NCI-H345 (cell line): Measurements from ENCODE around the gene FUCA2.
A peak's percentile ranks its signal among the peaks of the same experiment; 100 is the strongest.

Experiments
- DNase-seq: peaks from one replicate; lab custom pipeline; 2025; lab: John Stamatoyannopoulos, UW

FUCA2 gene, protein sequence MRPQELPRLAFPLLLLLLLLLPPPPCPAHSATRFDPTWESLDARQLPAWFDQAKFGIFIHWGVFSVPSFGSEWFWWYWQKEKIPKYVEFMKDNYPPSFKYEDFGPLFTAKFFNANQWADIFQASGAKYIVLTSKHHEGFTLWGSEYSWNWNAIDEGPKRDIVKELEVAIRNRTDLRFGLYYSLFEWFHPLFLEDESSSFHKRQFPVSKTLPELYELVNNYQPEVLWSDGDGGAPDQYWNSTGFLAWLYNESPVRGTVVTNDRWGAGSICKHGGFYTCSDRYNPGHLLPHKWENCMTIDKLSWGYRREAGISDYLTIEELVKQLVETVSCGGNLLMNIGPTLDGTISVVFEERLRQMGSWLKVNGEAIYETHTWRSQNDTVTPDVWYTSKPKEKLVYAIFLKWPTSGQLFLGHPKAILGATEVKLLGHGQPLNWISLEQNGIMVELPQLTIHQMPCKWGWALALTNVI

DNA sequence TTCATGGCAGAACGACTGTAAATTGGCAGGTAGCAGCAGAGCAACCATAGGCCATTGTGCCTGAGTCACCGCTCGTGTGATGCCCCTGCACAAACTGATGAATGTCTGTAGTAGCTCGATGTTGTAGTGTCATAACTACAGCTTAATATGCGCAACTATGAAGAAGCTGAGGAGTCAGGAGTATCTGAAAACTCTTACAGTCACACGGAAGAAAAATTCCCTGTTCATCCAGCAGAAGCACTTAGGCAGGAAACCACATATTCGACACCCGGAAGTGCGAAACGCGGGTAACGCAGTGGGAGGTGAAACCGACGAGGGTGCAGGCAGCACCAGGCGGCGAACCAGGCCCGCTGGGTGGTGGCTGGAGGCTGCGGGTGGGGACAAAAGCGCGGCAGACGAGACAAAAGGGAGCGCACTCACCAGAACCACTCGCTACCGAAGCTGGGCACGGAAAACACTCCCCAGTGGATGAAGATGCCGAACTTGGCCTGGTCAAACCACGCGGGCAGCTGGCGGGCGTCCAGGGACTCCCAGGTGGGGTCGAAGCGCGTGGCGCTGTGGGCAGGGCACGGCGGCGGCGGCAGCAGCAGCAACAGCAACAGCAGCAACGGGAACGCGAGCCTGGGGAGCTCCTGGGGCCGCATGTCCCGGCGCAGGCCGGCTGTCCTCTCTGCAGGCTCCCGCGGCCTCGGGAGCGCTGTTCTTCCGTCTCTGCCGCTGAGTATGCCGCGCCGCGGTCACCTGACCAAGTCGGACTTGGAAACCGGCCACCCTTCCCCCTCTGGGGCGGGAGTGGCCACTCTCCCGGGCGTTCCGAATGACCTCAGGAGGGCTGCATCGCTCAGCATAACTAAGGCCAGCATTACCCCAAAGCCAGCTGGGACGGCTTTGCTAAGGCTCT lies at the start of gene FUCA2:
TSS of gene FUCA2 (minus strand) at position 730 of the 901 bp plus-strand sequence. CDS start at position 644, 86 bp downstream.
- peak; percentile 16 for DNase-seq

- DNase-seq: no peak
Observed at GRCh38 chr6:143561105-143561704, 49.7 kb upstream of the FUCA2 start.

DNA sequence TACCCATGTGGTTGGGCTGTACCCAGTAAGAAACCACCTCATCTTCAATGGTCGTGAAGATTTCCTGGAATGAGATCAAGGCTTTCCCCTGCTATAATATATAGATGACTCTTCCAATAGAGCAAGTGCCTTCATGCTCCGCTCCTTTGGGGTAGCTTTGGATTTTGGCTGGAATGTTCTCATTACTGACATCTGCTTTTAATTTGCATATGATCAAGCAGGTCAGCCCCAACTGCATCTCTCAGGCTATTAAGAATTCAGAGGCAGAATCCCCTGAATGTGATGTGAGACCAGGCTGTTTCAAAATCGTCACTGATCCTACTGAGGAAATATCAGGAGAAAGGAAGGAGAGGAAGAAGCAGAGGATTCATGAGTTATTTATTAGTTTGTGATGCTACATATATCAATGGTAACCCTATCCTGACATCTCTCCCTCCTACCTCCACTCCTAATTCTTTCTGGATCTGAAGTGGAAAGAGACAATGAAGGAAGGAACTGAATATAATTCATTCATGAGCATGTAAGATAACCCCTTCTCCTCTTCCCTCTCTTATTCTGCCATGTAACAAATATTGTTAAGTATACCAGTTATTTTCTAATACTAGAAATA lies 47.6 kb upstream of the FUCA2 start:
- no peak for DNase-seq

DNA sequence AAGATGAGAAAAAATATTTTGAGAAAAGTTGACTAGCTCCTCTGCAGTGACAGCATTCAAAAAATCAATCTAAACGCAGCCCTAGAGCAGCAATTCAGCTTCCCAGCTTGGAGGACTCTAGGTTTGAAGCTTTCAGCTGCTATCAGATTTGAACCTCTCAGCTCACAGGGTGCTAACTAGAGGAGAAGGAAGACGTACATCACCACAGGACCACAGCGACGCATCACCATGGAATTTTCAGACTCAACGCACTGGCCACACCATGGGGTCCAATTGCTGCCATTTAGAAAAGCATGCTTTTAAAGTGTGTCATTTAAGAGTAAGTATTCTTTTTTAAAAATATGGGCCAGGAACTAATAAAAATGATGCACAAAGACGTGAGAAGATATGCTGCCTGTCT lies 45.0 kb upstream of the FUCA2 start:
- no peak for DNase-seq

DNA sequence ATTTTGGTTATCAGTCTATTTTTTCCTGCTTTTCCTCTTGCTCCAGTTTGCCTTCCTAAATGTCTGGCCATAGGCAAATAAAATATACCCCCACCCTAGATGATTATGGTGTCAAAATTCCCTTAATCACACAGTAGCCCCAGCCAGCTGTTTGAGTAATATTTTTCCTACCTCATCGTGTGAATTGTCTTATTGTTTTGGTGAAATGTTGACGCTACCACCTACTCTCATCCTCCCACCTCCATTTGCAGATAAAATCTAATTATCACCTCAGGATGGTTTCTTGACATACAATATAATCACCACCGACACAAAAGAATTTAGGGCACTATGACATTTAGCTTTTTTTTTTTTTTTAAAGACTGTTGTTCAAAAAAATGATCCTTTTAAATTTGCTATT lies 44.1 kb upstream of the FUCA2 start:
- no peak for DNase-seq

DNA sequence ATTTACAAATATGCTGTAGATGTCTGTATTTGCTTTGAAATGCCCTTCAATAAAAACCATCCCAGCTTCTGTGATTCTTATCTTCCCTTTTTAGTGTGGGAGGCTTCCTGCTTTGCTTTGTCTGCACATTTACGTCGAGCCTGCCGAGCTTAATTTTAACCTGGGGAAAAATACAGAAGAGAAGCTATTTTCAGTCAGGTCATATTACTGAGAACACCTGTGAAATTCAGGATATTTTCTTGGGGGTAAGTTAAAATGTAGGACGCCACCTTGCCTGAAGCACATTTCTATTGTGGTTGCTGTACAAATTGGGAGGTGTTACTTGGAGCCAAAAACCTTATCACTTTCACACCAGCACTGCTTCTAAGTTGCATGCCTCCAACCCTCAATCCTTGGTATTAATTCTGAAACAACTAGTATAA lies 43.6 kb upstream of the FUCA2 start:
- DNase-seq: no peak

DNA sequence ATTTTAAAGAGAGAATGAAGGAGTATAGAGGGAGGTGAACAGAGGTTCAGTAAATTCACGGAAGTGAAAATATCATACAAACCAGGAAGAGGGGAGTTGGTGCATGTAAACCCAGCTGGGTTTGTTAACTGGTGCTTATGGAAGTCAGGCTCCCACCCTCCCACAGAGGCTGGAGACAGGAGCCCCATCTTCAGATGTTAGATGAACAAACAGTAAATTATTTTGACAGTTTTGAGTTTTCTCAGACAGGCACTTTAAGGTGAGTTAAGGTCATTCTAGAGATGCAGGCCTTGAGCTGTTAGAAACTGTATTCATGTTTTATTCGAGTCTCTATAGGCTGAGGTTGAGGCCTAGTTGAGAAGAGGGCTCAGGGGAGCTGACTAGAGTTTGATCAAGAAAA lies 41.8 kb upstream of the FUCA2 start:
- no peak for DNase-seq

- no peak for DNase-seq
Observed at GRCh38 chr6:143549949-143550268, 38.4 kb upstream of the FUCA2 start.

GRCh38 chr6:143549221-143549948 lies 37.9 kb upstream of the FUCA2 start:
- no peak for DNase-seq

DNA sequence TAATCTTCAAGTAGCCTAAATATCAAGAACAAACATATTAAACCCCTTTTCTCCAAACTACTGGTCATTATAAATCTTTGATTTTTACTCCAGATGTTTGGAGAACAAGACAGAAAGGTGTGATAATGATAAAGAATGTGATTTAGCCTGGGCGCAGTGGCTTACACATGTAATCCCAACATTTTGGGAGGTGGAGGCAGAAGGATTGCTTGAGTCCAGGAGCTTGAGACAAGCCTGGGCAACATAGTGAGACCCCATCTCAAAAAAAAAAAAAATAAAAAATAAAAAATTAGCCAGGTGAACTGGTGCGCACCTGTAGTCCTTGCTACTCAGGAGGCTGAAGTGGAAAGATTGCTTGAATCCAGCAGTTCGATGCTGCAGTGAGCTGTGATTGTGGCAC lies 35.1 kb upstream of the FUCA2 start:
- no peak for DNase-seq

- no peak for DNase-seq
Observed at GRCh38 chr6:143545976-143546547, 34.5 kb upstream of the FUCA2 start.

DNA sequence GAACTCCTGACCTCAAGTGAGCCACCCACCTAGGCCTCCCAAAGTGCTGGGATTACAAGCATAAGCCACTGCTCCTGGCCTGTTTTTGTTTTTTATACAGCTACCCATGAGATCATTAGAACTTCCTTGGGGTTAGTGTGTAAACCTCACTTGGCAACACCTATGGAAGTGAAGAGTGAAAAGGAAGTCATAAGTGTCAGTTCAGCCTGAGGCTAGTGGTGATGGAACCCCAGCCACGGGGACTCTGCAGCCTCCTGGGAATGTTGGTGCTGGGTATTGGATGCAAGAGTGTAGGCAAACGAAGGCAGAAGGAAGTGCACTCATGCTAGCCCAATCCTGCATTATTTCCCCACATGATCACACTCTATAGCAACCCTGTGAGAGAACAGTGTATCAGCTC lies 33.6 kb upstream of the FUCA2 start:
- DNase-seq: no peak

- DNase-seq: no peak
Observed at GRCh38 chr6:143544011-143544696, 32.6 kb upstream of the FUCA2 start.

DNA sequence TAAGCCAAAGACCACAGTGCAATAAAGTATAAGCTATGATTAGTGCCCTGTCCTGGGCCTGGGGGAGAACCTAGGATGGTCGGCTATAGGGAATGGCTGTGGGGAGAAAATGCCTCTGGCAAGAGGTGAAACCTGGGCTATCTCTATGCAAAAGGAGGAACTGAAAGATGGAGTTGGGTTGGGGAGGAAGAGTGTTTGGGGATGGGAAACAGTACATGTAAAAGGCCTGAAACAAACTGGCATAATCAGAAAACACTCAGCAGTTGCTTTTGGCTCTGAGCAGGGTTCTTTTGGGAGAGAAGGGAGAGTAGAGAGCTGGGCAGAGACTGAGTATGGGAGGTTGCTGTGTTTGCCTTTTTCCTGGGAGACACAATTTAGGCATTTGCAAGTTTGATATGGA lies 31.9 kb upstream of the FUCA2 start:
- DNase-seq: no peak

DNA sequence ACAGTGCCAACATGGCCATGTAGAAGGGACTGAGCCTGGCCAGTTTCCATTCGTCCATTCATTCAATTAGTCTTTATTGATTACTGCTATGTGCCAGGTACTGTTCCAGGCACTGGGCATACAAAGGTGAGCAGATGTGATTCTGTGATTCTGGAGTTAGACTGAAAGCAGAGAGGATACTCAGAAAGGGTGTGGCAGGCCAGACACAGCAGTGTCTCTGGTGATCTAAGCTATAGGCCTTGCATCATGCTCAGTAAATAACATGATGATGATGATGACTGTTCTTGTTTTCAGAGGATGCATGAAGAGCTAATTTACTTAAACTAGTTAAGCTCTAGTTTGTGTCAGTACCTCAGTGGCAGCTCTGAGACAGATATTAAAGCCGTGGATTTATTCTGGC lies 31.4 kb upstream of the FUCA2 start:
- DNase-seq: no peak

- no peak for DNase-seq
Observed at GRCh38 chr6:143540192-143540591, 28.7 kb upstream of the FUCA2 start.

DNA sequence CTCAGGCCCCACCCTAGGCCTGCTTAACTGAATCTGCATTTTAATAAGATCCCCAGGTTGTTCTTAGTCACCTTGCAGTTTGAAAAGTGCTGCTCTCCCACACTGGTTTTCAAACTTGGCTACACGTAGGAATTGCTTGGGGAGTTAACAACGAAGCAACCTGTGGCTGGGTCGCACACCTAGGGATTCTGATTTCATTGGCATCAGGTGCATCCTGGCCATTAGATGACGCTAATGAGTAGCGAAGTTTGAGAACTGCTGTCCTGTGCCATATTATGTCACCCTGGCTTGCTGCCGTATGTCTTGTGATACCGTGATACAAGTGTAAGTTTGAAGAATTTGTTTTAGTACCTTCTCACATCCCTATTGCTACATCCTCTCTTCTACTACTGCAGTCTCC lies 28.2 kb upstream of the FUCA2 start:
- DNase-seq: no peak

GRCh38 chr6:143539106-143539505 lies 27.6 kb upstream of the FUCA2 start:
- DNase-seq: no peak

- no peak for DNase-seq
Observed at GRCh38 chr6:143538374-143538773, 26.9 kb upstream of the FUCA2 start.

DNA sequence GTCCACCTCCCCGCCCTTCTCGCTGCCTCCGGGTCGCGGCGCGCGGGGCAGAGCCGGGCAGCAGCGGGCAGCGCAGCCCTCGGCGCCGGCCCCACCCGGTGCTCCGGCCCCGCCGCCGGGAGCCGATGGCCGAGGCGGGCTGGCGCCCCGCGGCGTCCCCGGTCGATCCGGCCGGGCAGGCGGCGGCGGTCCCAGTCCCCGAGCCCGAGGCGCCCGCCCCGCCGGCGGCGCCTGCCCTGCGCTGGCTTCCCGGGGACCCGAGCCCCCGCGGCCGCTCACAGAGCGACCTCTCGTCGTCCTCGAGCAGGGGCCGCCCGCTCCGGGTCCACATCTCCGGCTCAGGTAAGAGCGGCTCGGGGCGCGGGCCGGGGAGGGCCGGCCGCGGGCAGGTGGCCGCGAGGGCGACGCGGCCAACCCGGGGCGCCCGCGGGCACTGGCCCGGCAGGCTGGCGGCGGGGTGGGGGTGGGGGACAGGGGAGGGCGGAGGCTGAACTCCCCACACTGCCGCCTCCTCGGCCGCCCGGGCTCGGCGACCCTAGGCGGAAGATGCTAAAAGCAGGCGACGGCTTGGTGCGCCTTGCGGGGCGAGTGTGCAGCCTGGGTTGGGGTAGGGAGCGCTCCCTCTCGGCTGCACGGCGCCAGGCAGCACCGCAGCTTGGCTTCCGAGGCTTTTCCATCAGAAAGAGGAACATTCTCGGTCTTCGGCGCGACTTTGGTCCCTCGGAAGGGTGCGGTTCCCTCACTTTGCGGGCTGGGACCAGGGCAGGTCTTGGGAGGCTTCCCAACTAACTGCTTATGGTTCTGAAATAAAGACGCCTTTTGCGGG lies 25.6 kb upstream of the FUCA2 start:
- DNase-seq: peak; percentile 56
